CD4-positive, alpha-beta T cell treated with Interleukin-1 beta for 1 hour (primary cell): ENCODE measurements around the gene MAIP1.
"Not testable (repeated sequence)": the region's sequence is repeated elsewhere in the genome, so short reads cannot be mapped to it uniquely, and the experiment has no call there.

Source experiments
- DNase-seq, 2 donors: peaks; one replicate each; pipeline ENCODE4 v3.0.0-alpha.2; 2020 to 2022

Gene MAIP1, protein sequence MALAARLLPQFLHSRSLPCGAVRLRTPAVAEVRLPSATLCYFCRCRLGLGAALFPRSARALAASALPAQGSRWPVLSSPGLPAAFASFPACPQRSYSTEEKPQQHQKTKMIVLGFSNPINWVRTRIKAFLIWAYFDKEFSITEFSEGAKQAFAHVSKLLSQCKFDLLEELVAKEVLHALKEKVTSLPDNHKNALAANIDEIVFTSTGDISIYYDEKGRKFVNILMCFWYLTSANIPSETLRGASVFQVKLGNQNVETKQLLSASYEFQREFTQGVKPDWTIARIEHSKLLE

DNA sequence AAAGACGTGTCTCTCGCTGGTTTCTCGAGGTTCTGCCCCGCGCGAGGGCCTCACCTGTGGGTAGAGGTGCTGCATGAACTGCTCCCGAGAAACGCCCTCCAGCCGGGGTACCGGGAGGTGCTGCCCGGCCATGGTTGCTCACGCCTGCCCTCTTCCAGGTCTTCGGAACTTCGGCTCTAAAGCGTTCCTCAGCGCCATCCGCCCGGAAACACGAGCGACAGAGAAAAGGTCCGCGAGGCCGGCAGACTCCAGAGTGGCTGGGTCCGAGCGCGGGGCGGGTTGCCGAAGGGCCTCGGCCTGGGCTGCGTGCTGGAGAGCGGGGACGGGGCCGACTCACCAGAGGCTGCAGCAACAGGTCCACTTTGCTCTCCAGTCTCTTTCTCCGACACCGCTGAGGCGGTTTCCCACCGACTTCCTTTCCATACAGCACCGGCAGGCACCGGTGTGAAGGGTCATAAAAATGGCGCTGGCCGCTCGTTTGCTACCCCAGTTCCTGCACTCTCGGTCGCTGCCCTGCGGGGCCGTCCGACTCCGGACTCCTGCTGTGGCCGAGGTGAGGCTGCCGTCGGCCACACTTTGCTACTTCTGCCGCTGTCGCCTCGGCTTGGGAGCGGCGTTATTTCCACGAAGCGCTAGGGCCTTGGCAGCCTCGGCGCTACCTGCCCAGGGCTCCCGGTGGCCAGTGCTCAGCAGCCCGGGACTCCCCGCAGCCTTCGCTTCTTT lies at the start of gene MAIP1, which contains the start of gene TYW5:
MAIP1 (plus strand) TSS at position 244 of the 723 bp plus-strand sequence; CDS start at position 461, 217 bp downstream.
TYW5 (minus strand) TSS at position 153 of the 723 bp plus-strand sequence; CDS start at position 132, 21 bp downstream.
- DNase-seq = peak; percentile 74 to 77

DNA sequence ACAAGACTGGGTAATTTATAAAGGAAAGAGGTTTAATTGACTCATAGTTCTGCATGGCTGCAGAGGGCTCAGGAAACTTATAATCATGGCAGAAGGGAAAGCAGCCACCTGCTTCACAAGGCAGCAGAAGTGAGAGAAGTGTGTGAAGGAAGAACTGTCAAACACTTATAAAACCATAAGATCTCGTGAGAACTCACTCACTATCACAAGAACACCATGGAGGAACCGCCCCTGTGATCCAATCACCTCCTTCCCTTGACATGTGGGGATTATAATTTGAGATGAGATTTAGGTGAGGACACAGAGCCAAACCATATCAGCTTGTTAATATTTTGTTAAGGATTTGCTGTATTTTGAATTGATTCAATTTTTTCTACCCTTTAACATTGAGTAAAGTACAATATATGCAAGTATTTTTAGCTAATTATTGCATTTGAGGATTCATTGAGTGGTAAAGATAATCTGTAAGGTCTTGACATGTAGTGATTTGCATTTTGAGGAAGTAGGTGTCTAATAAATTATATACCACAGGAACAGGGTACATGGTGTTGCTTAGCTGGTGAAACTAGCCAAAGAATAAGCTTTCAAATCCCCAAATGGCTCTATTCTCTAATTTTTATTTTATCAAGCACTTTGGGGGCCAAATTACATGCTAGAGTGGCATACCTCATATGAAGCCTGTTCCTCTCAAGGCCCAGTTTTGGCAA lies 48.2 kb upstream of the MAIP1 start:
- no peak for DNase-seq

- no peak for DNase-seq
Observed at GRCh38 chr2:199910338-199911051, 44.9 kb upstream of the MAIP1 start.

- peak; percentile 92 to 93 for DNase-seq
Observed at GRCh38 chr2:199911052-199911876, 44.1 kb upstream of the MAIP1 start, which contains the start of gene C2orf69. Gene C2orf69 (plus strand): TSS chr2:199911293. CDS start chr2:199911439, 146 bp downstream.

DNA sequence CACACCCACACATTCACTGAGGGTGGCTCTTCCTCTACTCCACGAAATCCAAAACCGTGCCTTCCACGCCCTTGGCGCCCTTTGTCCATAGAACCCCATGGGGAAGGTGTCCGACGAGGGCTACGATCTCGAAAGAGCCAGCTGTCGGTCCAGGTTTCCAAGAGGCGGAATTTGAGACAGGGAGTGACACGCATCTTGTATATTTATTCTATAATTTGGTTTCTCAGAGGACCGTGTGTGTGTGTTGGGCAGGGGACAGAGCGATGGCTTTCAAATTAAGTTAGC lies 43.6 kb upstream of the MAIP1 start:
- DNase-seq = peak in 1 of 2 donors; percentile 3

GRCh38 chr2:199912553-199913114 lies 42.7 kb upstream of the MAIP1 start:
- DNase-seq = not testable (repeated sequence)

DNA sequence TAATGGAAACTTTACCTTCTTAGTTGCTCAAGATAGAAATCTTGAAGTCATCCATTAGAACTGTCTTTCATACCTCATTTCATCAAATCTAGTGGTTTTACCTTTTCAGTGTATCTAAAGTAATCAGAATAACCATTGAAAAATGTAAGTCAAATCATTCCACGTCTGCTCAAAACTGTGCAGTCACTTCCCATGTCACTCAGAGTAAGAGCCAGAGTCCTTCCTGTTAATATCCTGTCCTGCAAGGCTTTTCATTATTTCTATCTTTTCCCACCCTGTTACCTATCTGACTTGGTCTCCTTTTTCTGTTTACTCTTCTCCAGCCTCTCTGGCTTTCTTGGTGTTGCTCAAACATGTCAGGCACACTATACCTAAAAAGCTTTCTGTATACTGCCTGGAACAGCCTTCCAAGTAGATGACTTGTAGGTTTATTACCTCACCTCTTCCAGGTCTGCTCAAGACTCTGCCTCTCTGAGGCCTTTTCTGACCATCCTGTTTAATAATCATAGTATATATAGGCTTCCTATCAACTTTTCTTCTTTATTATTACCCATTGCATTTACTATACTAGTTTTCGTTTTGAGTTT lies 40.9 kb upstream of the MAIP1 start:
- DNase-seq = no peak

DNA sequence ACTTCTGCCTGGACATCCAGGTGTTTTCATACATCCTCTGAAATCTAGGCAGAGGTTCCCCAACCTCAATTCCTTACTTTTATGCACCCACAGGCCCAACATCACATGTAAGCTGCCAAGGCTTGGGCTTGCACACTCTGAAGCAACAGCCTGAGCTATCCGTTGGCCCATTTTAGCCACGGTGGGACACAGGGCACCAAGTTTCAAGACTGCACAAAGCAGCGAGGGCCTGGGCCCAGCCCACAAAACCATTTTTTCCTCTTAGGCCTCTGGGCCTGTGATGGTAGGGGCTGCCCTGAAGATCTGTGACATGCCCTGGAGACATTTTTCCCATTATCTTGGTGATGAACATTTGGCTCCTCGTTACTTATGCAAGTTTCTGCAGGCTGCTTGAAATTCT lies 38.4 kb upstream of the MAIP1 start:
- DNase-seq = no peak

DNA sequence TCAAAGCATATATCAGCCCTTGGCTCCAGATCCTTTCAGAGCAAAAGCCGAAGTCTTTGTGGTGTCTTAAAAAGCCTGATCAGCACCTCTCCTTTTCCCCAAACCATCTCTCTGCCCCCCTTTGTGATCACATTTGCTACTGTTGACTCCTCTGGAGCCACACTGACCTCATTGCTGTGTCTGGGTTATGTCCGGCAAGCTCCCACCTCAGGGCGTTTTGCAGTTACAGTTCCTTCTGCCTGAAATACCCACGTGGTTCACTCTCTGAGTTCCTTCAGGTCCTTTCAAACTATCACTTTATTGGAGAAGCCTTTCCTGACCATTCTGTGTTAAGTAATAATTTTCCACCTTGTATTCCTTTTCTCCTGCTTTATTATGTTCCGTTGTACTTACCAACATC lies 32.5 kb upstream of the MAIP1 start:
- DNase-seq = no peak

DNA sequence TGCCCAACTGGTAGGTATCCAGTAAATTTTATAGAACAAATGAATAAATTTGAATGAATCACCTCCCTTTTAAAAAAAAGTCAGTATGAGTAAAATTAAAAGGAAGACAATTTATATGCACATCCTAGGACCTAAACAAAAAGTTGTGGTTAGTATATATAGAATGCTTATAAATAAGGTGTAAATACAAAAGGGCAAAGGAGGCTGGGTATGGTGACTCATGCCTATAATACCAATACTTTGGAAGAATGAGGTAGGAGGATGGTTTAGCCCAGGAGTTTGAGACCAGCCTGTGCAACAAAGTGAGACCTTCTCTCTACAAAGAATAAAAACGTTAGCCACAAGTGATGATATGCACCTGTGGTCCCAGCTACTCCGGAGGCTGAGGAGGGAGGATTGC lies 31.5 kb upstream of the MAIP1 start:
- DNase-seq = no peak

DNA sequence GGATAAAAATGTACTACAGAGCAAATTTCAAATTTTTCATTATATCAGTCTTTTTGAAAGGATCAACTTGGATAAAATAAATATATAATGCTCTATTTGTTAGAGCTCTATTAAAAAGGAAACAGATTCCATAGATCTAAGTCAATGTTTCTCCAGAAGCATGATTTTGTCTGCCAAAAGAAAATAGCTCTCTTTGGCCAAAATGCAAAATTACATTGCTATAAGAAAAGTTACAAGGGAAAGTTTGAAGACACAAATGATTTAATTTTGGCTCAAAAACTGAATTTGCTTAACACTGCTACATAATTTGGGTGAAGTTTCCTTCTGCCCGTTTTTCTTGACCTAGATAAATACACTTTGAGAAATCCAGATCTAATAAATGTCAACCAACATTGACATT lies 28.6 kb upstream of the MAIP1 start:
- DNase-seq = no peak

DNA sequence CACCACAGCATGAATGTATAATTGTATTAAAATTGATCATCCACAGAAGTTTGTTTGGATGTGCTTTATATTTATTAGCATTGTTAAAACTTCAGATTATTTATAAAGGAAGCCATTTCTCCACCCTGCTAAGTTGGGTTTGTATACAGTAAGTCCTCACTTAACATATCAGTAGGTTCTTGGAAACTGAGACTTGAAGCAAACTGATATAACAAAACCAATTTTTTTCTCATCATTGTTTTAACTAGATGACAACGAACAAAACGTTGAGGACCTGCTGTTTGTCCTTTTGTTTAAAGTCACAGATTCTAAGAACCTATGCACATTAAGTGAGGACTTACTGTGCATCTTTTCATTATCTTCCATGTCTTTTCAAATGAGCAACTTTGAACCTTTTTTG lies 27.2 kb upstream of the MAIP1 start:
- no peak for DNase-seq

DNA sequence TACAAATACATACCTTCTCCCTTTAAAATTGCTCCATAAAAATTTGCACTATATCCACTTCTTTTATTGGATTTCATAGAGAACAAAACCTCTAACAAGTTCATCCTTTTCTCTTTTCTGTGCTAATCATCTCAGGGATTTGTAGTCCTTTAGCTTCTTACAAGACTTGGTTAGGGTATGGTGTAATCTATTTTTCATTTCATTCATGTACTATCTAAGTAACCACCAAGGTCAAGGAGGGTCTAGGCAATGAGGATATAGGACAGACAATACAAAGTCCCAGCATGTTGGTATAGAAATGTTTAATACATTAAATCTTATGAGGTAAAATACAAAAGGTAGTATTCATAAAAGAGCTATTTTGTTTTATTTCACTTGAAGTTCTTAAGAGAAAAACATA lies 26.8 kb upstream of the MAIP1 start:
- no peak for DNase-seq

DNA sequence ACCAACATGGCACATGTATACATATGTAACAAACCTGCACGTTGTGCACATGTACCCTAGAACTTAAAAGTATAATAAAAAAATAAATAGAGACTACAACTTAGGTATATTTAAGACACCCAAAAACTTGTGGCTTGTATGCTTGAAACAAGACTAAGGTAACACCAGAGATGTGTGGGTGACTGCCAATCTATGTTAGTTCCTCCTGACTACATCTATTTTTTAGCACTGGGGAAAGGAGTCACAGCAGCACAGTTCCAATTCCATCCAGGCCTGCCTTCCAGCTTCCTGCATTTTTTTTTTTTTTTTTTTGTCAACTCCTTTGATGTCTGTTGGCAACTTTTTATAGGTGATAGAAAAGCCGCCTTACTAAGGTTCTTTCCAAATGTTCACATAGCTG lies 26.1 kb upstream of the MAIP1 start:
- no peak for DNase-seq

DNA sequence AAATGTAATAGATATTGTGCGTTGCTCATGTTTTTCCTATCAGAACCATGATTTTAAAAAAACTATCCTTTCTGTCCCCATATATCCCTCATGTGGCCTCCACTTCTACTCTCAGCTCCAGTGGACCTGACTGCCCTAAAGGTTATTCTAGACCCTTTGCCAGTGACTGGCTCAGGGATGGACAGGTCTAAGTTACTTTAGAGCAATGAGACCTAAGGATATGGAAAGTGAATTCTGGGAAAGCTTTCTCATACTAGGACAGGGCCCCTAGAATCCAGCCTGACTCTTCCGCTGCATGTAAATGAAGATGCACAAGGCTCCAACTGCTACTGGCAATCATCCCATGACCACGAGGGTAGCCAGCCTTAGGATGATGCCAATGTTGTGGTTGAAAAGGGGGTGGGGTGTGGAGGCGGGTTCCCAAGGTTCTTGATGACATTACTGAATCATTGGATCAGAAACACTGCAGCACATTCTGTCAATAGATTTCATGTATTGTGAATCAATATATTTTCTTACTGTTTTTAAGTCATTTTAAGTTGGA lies 23.0 kb upstream of the MAIP1 start:
- no peak for DNase-seq

GRCh38 chr2:199933466-199933865 lies 21.9 kb upstream of the MAIP1 start:
- no peak for DNase-seq

DNA sequence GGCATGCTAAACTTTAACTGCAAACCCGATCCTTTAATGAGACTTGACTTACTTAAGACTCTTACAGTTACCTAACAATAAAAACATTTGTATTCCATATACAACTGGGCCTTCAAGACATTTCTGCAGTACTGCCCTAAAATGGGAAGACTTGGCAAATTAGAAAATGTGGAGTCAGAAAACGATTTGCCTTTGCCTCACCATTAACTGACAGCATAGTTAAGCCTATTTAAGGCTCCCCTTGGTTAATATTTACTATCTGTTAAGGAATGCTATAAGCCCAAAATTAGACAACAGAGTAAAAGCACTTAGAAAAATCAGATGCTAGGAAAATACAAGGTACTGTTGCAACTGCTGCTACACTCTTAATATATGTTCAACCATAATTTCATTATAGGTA lies 18.8 kb upstream of the MAIP1 start:
- DNase-seq = no peak

DNA sequence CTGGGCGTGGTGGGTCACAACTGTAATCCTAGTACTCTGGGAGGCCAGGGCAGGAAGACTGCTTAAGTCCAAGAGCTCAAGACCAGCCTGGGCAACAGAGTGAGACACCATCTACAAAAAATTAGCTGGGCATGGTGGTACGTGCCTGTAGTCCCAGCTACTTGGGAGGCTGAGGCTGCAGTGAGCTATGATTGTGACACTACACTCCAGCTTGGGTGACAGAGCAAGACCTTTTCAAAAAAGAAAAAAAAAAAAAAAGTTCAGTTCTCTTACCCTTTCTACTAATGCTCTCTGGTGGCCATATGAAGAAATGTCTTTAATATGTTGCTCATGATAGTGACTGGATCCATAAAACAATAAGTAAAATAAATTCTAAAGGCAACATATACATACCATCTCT lies 15.0 kb upstream of the MAIP1 start:
- no peak for DNase-seq

DNA sequence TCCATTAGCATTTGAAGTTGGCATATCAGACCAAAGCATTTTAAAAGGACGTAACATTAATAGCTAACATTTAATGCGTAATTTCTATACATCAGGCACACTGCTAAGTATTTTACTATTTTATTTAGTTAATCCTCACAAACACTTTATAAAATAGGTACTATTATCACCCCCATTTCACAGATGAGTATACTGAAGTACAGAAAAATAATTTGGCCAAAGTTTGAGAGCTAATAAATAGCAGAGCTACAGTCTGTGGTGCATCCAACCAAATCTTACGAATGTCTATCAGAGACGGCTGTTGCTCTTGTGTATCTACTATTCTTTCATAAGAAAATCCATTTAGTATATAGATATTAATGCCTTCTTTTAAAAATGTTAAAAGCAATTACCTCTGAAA lies 12.0 kb upstream of the MAIP1 start:
- DNase-seq = no peak

DNA sequence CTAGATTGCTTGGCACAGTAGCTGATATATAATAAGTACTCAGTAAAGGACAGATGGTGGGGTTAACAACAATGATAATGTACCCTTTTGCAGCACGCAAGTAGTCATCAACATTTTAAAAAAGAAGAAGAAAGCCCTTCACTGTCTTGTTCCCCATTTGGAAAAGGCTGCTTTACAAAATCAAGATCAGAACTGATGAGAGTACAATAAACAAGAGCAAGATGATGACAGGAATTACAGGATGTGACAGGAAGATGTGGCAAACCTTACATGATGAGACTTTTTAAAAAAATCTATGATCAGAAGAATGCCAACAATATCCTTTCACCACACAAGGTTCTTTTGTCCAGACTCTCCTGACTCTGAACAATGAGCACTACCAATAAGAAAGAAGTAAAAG lies 9.2 kb upstream of the MAIP1 start:
- no peak for DNase-seq

- DNase-seq = no peak
Observed at GRCh38 chr2:199946836-199947235, 8.5 kb upstream of the MAIP1 start.
